Right atrium auricular region (tissue), 2 donors: Measurements from ENCODE around the gene DCLRE1B. TPM values are rescaled to one million over a fixed set of nuclear protein-coding genes. Genes with fewer than 3 reads are reported as not detected.
"Not testable (repeated sequence)": the region's sequence is repeated elsewhere in the genome, so short reads cannot be mapped to it uniquely, and the experiment has no call there.

Experiments used
- DNase-seq: peaks from one replicate; pipeline ENCODE4 v3.0.0-alpha.2; 2019; ENCODE audit warnings: low spot score
- H3K27ac ChIP-seq, 2 donors: fragments of 200-600 bp; sonication (generic); 1 replicate in 1 of 2; 2 replicates in 1 of 2; pipeline ENCODE4 v1.5.1; 2016 to 2019
- H3K27me3 ChIP-seq, 2 donors: fragments of 200-600 bp; sonication (generic); one replicate each; pipeline versions ENCODE4 v1.5.1 to v1.6.0; 2017 to 2019
- H3K36me3 ChIP-seq: fragments of 200-600 bp; sonication (generic); one replicate; pipeline ENCODE4 v1.5.1; 2016
- H3K4me1 ChIP-seq, 2 donors: fragments of 200-600 bp; sonication (generic); one replicate each; pipeline versions ENCODE4 v1.5.1 to v1.6.0; 2017 to 2019
- H3K4me3 ChIP-seq, 2 donors: fragments of 200-600 bp; sonication (generic); 1 replicate in 1 of 2; 2 replicates in 1 of 2; pipeline ENCODE4 v1.5.1; 2017 to 2019; ENCODE audit warnings: mild to moderate bottlenecking in 1 of 2, moderate library complexity in 1 of 2
- H3K9me3 ChIP-seq, 2 donors: fragments of 200-600 bp; sonication (generic); one replicate each; pipeline ENCODE4 v1.5.1; 2019
- total RNA-seq, 2 donors: library from RNA; depleted of rRNA; stranded (reverse); fragments of >200 nt; gene quantifications; one replicate each; pipeline ENCODE4 v1.1.0, GENCODE V29; 2016
- TF ChIP-seq, protein P1 (sequence below), 2 donors: fragments of 200-600 bp; sonication (generic); IDR thresholded peaks; one replicate each; pipeline ENCODE4 v1.5.1; 2019; ENCODE audit warnings: antibody characterized with exemption in 2 of 2

The DCLRE1B gene
- total RNA-seq, 2 donors from 2014 or later, result 1.4 to 2.4 TPM

DNA sequence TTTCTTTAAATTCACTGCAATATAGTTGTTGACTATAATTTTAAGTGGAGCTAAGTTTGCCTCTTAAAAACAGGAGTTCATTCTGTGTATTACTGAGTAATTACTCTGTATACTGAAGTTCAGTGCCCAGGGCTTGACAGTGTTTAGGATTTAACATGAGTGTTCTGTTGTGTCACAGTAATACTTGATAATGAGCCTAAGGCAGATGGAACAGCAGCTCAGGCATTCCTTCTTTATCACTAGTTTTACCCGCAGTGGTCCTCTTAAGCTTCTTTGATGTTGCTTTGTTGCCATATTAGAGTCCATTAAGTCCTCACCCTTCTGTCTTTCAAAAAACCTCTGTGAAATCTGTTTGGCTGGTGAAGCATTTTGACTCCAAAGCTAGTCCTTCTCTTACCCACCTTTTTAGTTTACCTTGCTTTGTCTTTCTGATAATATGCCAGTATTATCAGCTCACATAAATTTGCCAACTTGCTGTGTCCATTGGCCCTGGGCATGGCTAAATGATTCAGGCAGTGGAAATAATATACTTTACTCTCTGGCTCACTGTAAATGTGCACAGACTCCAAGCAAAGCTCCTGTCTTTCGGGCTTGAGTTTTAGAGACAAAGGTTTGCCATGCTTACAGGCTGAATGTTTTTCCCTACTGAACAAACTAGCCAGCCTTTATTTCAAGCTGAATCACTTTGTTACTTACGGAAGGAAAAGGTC is 41.7 kb downstream of the DCLRE1B start:
- TF ChIP-seq, protein P1, sequence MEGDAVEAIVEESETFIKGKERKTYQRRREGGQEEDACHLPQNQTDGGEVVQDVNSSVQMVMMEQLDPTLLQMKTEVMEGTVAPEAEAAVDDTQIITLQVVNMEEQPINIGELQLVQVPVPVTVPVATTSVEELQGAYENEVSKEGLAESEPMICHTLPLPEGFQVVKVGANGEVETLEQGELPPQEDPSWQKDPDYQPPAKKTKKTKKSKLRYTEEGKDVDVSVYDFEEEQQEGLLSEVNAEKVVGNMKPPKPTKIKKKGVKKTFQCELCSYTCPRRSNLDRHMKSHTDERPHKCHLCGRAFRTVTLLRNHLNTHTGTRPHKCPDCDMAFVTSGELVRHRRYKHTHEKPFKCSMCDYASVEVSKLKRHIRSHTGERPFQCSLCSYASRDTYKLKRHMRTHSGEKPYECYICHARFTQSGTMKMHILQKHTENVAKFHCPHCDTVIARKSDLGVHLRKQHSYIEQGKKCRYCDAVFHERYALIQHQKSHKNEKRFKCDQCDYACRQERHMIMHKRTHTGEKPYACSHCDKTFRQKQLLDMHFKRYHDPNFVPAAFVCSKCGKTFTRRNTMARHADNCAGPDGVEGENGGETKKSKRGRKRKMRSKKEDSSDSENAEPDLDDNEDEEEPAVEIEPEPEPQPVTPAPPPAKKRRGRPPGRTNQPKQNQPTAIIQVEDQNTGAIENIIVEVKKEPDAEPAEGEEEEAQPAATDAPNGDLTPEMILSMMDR (IDR thresholded peaks at IDR 0.05), result no peak
- peaks cover 0 to 31% of the 10 kb centered on the region in 2 donors for H3K4me1 ChIP-seq
- H3K36me3 ChIP-seq, result peaks cover 7% of the 10 kb centered on the region
- no peaks in the 10 kb centered on the region for H3K9me3 ChIP-seq
- DNase-seq, result no peak
- no peak overlapping the region for H3K4me3 ChIP-seq
- H3K27ac ChIP-seq, result peak overlapping the region; percentile 9 to 61
- H3K27me3 ChIP-seq, result no peaks in the 10 kb centered on the region

DNA sequence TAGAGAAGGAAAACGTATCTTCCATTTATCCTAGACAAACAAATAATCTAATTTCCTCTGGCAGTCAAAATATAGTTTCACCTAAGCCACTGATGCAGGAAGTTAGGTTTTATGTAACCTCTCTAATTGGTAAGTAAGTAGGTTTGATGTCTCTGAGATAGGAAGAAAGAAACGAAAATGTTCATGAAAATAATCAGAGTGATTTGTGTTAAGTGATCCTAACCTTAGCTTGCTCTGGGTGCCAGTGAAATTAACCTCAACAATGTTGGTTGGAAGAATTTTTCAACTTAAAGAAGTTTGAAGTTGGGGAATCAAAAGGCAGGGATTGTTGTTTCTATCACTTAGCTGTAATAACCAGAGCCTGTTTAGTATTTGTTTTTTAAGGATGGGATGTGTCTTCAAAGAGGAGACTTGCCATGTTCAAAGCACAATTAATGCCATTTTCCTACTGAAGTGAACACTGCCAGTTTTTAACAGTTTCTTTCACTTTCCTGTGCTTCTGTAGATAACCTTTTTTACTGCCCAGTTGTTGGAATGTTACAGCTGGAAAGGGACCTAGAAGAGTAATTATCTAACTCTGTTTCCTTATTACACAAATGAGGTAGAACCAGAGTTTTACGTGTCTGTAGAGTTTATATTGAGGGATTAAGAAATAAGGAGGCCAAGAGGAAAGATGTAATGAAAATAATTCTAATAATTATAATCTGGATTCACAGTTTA is 42.4 kb downstream of the DCLRE1B start:
- Histone ChIP-seq H3K27me3 (no peaks in the 10 kb centered on the region), H3K4me1 (peaks cover 0 to 31% of the 10 kb centered on the region in 2 donors), H3K4me3 (no peak overlapping the region), H3K27ac (peak overlapping the region; percentile 30 to 61), H3K9me3 (no peaks in the 10 kb centered on the region), H3K36me3 (peaks cover 7% of the 10 kb centered on the region)
- TF ChIP-seq, protein P1 (IDR thresholded peaks at IDR 0.05), result no peak
- DNase-seq, result no peak

DNA sequence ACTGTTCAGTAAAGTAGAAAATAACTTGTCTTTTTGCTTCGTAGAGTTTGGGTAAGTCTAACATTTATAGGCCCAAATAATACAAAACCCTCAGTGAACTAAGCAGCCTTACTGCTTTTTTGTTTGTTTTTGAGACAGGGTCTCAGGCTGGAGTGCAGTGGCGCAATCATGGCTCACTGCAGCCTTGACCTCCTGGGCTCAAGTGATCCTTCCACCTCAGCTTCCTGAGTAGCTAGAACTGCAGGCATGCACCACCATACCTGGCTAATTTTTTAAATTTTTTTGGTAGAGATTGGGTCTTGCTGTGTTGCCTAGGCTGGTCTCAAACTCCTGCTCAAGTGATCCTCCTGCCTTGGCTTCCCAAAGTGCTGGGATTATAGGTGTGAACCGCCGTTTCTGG is 43.0 kb downstream of the DCLRE1B start:
- not testable (repeated sequence) for H3K9me3 ChIP-seq, H3K4me3 ChIP-seq, H3K27me3 ChIP-seq, DNase-seq, H3K36me3 ChIP-seq
- H3K27ac ChIP-seq, result peak overlapping the region; percentile 30 to 61
- peaks cover 0 to 31% of the 10 kb centered on the region in 2 donors for H3K4me1 ChIP-seq

DNA sequence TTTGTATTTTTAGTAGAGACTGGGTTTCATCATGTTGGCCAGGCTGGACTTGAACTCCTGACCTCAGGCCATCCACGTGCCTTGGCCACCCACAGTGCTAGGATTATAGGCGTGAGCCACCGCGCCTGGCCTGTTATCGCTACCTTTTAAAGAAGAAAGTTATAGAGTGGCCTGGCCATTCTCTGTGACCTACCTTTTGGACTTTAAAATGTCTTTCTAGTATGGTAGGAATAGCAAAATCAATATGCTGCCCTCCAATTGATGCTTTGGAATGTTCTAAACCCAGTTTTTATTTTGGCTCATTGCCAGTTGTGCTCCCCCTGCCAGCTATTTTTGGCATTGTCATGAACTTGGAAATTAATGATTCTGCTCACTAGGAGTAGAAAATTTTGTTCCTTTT is 43.9 kb downstream of the DCLRE1B start:
- Histone ChIP-seq H3K4me3 (no peak overlapping the region), H3K4me1 (peaks cover 0 to 31% of the 10 kb centered on the region in 2 donors), H3K27ac (no peak overlapping the region), H3K36me3 (no peaks in the 10 kb centered on the region), H3K27me3 (no peaks in the 10 kb centered on the region), H3K9me3 (no peaks in the 10 kb centered on the region)
- DNase-seq, result no peak
- TF ChIP-seq, protein P1 (IDR thresholded peaks at IDR 0.05), result peak; percentile 13 to 42

DNA sequence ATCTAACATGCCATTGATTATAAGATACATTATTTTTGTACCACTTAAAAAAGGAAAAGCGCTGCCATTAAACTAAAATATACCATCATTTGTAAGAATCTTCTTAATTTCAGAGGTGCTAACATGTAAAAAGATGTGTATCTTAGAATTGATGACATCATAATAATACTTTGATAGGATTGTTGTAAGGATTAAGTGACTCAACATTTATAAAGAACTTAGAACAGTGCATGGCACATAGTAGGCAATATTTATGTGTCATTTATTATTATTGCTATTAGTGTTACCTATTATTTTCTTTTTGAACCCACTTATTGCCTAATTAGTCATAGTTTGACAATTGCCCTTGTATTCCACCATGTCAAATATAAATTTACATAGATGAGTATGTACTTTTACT is 45.8 kb downstream of the DCLRE1B start:
- peaks cover 8% of the 10 kb centered on the region for H3K36me3 ChIP-seq
- no peak for DNase-seq
- peaks cover 0 to 30% of the 10 kb centered on the region in 2 donors for H3K4me1 ChIP-seq
- H3K9me3 ChIP-seq, result no peaks in the 10 kb centered on the region
- TF ChIP-seq, protein P1 (IDR thresholded peaks at IDR 0.05), result no peak
- no peak overlapping the region for H3K4me3 ChIP-seq
- H3K27me3 ChIP-seq, result no peaks in the 10 kb centered on the region
- H3K27ac ChIP-seq, result no peak overlapping the region

DNA sequence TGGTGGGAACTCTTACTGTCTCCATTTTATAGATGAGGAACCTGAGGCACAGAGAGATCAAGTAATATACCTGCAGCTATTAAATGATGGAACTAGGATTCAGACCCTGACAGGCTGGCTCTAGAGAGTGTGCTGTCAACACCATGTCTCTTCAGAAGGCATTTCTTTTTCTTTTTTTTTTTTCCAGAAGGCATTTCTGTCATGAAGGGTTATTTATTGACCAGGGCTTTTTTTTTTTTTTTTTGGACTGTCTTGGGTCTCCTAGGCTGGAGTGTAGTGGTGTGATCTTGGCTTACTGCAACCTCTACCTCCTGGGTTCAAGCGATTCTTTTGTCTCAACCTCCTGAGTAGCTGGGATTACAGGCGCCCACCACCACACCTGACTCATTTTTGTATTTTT is 46.6 kb downstream of the DCLRE1B start:
- H3K4me1 ChIP-seq, result peaks cover 0 to 22% of the 10 kb centered on the region in 2 donors
- TF ChIP-seq, protein P1 (IDR thresholded peaks at IDR 0.05), result no peak

More for the DNA sequence above, 46.6 kb downstream of the DCLRE1B start:
- no peak overlapping the region for H3K27ac ChIP-seq
- DNase-seq, result no peak
- no peak overlapping the region for H3K4me3 ChIP-seq
- peaks cover 16% of the 10 kb centered on the region for H3K36me3 ChIP-seq
- H3K9me3 ChIP-seq, result no peaks in the 10 kb centered on the region
- H3K27me3 ChIP-seq, result no peaks in the 10 kb centered on the region
